Heart left ventricle (tissue), 13 donors: ENCODE data around the gene LRRC74B.

Experiments used
- POLR2A ChIP-seq, 2 donors: fragments of 450-650 bp; IDR thresholded peaks; one replicate each; pipeline ENCODE4 v1.6.1; 2017; ENCODE audit warnings: antibody characterized with exemption in 2 of 2, mild to moderate bottlenecking in 2 of 2, moderate library complexity in 2 of 2
- TF ChIP-seq, protein P1 (sequence below), 12 donors: fragments of 200-600 bp; sonication (generic) in 4 of 12; IDR thresholded peaks; one replicate each; pipeline versions ENCODE4 v1.5.0 to v1.8.0; 2018 to 2022; ENCODE audit warnings: antibody characterized with exemption in 12 of 12, mild to moderate bottlenecking in 5 of 12
- donor health status: ischemic (EF 13 %, LVEDD 7.1; RV severe dilation, severe dysfunction).
- donor health status: DM: no; HTN: yes; CAD: no.
- donor health status: DM: no; HTN: no; CAD: no.
- donor health status: ischemic (EF 25% LVEDD 6.9; RV normal size, moderate dysfunction).
- donor health status: ischemic (EF 25% LVEDD 5.7; RV mildly dilated, moderate dysfunction).
- donor health status: ischemic (EF 35%, LVEDD 5.7; RV mildly dilated, moderate dysfunction).
- donor health status: nonischemic (EF 11% LVEDD 7.7; RV severe dilation, severe dysfunction).
- donor health status: DM: yes; HTN: yes; CAD: no.
- donor health status: PGD.
- donor health status: ischemic (EF 29% LVEDD 5.4; RV normal size, mild dysfunction).
- donor health status: nonischemic (EF 23%, LVEDD 6.1; RV moderate dilation, normal function).

DNA sequence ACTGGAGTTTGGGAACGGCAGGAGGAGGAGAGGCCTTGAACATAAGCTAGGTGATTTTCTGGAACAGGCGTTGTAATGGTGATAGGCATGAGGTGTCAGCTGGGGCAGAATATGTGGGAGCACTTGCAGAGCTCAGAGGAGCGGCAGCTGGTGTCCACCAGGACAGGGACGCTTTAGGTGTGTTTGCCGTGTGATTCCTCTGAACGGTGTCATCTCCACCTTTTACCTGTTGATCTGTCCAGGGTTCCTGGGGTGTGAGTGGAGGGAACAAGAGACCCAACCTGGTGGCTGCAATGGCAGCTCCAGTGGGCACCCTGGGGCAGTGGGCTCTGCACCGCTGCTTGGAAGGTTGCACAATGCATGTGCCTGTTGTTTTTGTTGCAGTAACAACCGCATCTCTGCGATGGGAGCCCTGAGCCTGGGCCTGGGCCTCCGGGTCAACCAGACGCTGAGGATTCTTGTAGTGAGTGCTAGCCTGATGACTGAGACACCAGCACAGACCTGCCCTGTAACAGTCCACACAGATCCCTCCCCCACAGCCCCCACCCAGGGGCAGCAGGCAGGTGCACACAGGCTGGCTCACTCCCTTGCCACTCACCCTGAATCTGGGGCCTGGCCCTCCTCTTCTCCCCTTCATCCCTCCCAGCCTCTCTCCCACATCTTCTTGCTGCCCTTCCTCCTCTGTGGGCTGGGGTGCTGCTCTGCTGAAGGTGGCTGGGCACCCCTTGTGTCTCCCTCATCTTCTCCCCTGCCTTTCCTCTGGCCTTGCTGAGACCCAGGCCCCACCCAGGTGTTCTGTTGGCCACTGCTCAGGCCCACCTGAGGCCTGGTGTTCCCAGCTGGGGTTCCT is 9.2 kb downstream of the LRRC74B start:
- no peak for TF ChIP-seq POLR2A (IDR thresholded peaks at IDR 0.05)
- TF ChIP-seq, protein P1, sequence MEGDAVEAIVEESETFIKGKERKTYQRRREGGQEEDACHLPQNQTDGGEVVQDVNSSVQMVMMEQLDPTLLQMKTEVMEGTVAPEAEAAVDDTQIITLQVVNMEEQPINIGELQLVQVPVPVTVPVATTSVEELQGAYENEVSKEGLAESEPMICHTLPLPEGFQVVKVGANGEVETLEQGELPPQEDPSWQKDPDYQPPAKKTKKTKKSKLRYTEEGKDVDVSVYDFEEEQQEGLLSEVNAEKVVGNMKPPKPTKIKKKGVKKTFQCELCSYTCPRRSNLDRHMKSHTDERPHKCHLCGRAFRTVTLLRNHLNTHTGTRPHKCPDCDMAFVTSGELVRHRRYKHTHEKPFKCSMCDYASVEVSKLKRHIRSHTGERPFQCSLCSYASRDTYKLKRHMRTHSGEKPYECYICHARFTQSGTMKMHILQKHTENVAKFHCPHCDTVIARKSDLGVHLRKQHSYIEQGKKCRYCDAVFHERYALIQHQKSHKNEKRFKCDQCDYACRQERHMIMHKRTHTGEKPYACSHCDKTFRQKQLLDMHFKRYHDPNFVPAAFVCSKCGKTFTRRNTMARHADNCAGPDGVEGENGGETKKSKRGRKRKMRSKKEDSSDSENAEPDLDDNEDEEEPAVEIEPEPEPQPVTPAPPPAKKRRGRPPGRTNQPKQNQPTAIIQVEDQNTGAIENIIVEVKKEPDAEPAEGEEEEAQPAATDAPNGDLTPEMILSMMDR (IDR thresholded peaks at IDR 0.05) = no peak
